Heart right ventricle (tissue), 16 donors: Measurements from ENCODE around the gene KLF13. TPM values are rescaled to one million over a fixed set of nuclear protein-coding genes. Genes with fewer than 3 reads are reported as not detected.

Experiments used
- ATAC-seq, 8 donors: fragments of 200-7000 bp; cut with Tn5 transposase; one replicate each; pipeline ENCODE4 v1.9.1; 2020; ENCODE audit warnings: mild to moderate bottlenecking in 8 of 8, moderate library complexity in 8 of 8, moderate number of reproducible peaks in 1 of 8
- DNase-seq, 2 donors: peaks; one replicate each; pipeline ENCODE4 v3.0.0-alpha.2; 2020
- H3K27ac ChIP-seq, 10 donors: fragments of 200-600 bp; sonication (generic) in 2 of 10; one replicate each; pipeline versions ENCODE4 v1.5.0 to v1.8.0; 2020 to 2022; ENCODE audit warnings: mild to moderate bottlenecking in 3 of 10
- H3K27me3 ChIP-seq, 7 donors: fragments of 200-600 bp; one replicate each; pipeline ENCODE4 v1.8.0; 2021 to 2022; ENCODE audit warnings: mild to moderate bottlenecking in 2 of 7
- H3K36me3 ChIP-seq, 9 donors: fragments of 200-600 bp; sonication (generic) in 1 of 9; one replicate each; pipeline versions ENCODE4 v1.5.0 to v1.8.0; 2020 to 2022; ENCODE audit warnings: mild to moderate bottlenecking in 2 of 9
- H3K4me1 ChIP-seq, 9 donors: fragments of 200-600 bp; sonication (generic) in 1 of 9; one replicate each; pipeline versions ENCODE4 v1.5.0 to v1.8.0; 2020 to 2022; ENCODE audit warnings: mild to moderate bottlenecking in 4 of 9
- H3K4me3 ChIP-seq, 10 donors: fragments of 200-600 bp; sonication (generic) in 2 of 10; one replicate each; pipeline versions ENCODE4 v1.5.0 to v1.8.0; 2020 to 2022; ENCODE audit warnings: mild to moderate bottlenecking in 7 of 10, moderate library complexity in 2 of 10
- H3K9me3 ChIP-seq, 11 donors: fragments of 200-600 bp in 10 of 11; sonication (generic) in 2 of 11; one replicate each; pipeline versions ENCODE4 v1.5.0 to v1.8.0; 2013 to 2022; ENCODE audit warnings: mild to moderate bottlenecking in 2 of 11, control low read depth in 1 of 11, moderate library complexity in 1 of 11
- WGBS, 2 donors: extraction: QIAGEN DNeasy Blood & Tissue Kit; methylation state at CpG; one replicate each; pipeline ENCODE4 v1.1.7; 2013; ENCODE audit warnings: inconsistent platforms in 1 of 2; 5-methylcytosine and 5-hydroxymethylcytosine counted together
- intact Hi-C, 10 donors: fragments of 100-400 bp; cut with DNase I; formaldehyde crosslinking; loops; one replicate each; pipeline versions ENCODE4 v1.11.1 to v1.14.2; 2022
- polyA plus RNA-seq, 2 donors: library from polyadenylated mRNA; stranded (reverse); fragments of 200-250 nt; gene quantifications; one replicate each; pipeline ENCODE4 v1.2.3, GENCODE V29; 2013
- total RNA-seq, 10 donors: library from RNA; stranded (reverse); fragmentation: NEBNext Ultra II Directional in 3 of 10; extraction: Animal tissue kit (Norgen Biotek cat#: 25700) in 3 of 10; gene quantifications; one replicate each; pipeline versions ENCODE4 v1.2.1 to v1.2.4, GENCODE V29; 2021 to 2023
- TF ChIP-seq, protein P1 (sequence below), 9 donors: fragments of 200-600 bp; sonication (generic) in 2 of 9; IDR thresholded peaks; one replicate each; pipeline versions ENCODE4 v1.5.0 to v1.8.0; 2021 to 2022; ENCODE audit warnings: antibody characterized with exemption in 9 of 9, mild to moderate bottlenecking in 5 of 9, moderate library complexity in 1 of 9
- donor health status: Arrhythmogenic right ventricular cardiomyopathy.
- donor health status: ischemic (EF 13 %, LVEDD 7.1; RV severe dilation, severe dysfunction).
- donor health status: healthy with polysubstance abuse.
- donor health status: DM: no; HTN: yes; CAD: no.
- donor health status: DM: no; HTN: no; CAD: no.
- donor health status: ischemic (EF 25% LVEDD 6.9; RV normal size, moderate dysfunction).
- donor health status: ischemic (EF 25% LVEDD 5.7; RV mildly dilated, moderate dysfunction).
- donor health status: healthy.
- donor health status: DM: yes; HTN: yes; CAD: no.
- donor health status: Ischemic cardiomyopathy.
- donor health status: ischemic (EF 35%, LVEDD 5.7; RV mildly dilated, moderate dysfunction).
- donor health status: nonischemic (EF 11% LVEDD 7.7; RV severe dilation, severe dysfunction).
- donor health status: DM: yes; HTN: yes; CAD: no.
- donor health status: PGD.
- donor health status: ischemic (EF 29% LVEDD 5.4; RV normal size, mild dysfunction).
- donor health status: nonischemic (EF 23%, LVEDD 6.1; RV moderate dilation, normal function).

KLF13 gene
- total and polyA plus RNA-seq, 12 donors = 28.4 to 101 (median 45.0) TPM

DNA sequence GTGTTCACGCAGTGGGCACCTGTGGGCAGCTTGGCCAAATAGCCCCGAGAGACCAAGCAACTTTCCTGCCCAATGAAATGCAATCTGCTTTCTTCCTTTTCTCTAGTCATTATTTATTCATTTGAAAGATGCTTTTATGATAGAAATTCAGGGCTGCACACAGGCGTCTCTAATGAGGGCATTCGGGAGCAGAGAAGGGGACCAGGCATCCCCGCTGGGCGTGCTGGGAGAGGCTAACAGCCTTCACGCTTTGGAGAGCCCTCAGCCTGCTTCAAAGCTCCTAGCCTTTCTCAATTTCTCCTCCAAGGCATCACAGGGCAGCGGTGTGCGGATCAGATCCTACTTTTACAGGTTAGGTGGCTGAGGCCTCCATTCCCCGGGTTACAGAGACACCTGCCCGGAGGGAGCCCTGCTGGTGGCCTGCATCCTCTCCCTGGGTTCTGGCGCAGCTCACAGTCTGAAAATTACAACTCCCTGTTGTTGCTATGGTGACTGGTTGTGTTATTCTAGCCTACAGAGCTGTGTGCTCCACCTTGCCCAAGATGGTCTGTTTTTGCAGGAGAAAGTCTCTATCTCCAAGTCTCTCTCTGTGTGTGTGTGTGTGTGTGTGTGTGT, 21.8 kb upstream of the KLF13 start:
- H3K27me3 ChIP-seq = peaks cover 0 to 6% (median 0%) of the 10 kb centered on the region in 7 donors
- no peak overlapping the region for H3K27ac ChIP-seq
- intact Hi-C loops = loop anchor here in 5 of 10 donors (5.0 to 10.0 kb wide), 4 partner anchors 63 to 88 kb away; no protein-coding TSS in a partner anchor
- no peaks in the 10 kb centered on the region for H3K36me3 ChIP-seq
- H3K4me1 ChIP-seq = peaks cover 0 to 80% (median 62%) of the 10 kb centered on the region in 9 donors
- 94 to 96% methylated on average over 12 of the region's 12 CpGs for WGBS, 2 donors
- no peaks in the 10 kb centered on the region for H3K9me3 ChIP-seq
- no peak overlapping the region for H3K4me3 ChIP-seq
- no peak for ATAC-seq
- TF ChIP-seq, protein P1, sequence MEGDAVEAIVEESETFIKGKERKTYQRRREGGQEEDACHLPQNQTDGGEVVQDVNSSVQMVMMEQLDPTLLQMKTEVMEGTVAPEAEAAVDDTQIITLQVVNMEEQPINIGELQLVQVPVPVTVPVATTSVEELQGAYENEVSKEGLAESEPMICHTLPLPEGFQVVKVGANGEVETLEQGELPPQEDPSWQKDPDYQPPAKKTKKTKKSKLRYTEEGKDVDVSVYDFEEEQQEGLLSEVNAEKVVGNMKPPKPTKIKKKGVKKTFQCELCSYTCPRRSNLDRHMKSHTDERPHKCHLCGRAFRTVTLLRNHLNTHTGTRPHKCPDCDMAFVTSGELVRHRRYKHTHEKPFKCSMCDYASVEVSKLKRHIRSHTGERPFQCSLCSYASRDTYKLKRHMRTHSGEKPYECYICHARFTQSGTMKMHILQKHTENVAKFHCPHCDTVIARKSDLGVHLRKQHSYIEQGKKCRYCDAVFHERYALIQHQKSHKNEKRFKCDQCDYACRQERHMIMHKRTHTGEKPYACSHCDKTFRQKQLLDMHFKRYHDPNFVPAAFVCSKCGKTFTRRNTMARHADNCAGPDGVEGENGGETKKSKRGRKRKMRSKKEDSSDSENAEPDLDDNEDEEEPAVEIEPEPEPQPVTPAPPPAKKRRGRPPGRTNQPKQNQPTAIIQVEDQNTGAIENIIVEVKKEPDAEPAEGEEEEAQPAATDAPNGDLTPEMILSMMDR (IDR thresholded peaks at IDR 0.05) = no peak
- no peak for DNase-seq

DNA sequence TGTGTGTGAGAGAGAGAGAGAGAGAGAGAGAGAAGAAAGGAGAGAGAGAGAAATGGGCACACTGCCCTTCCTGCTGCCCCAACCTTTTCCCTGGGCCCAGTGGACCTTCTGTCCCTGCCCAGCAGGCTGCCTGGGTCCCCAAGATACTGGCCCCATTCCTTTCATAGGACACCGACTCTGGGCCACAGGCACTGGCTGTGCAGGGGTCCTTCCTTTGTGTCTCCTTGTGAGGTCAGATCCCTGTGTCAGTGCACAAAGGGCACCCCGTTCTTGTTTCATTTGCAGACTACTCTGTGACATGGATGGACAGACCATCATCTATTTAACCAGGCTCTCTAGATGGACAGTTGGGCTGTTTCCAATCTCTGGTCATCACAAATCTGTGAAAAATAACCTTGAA, 21.3 kb upstream of the KLF13 start:
- WGBS, 2 donors = 90 to 91% methylated on average over 2 of the region's 2 CpGs
- TF ChIP-seq, protein P1 (IDR thresholded peaks at IDR 0.05) = no peak
- Histone ChIP-seq H3K4me1 (peaks cover 0 to 76% (median 57%) of the 10 kb centered on the region in 9 donors), H3K36me3 (no peaks in the 10 kb centered on the region), H3K27me3 (peaks cover 0 to 6% (median 0%) of the 10 kb centered on the region in 7 donors), H3K4me3 (no peak overlapping the region), H3K27ac (peak overlapping the region in 5 of 10 donors; percentile 68 to 86 (median 77)), H3K9me3 (no peaks in the 10 kb centered on the region)
- ATAC-seq = no peak
- no peak for DNase-seq
- intact Hi-C loops = loop anchor here in 2 of 10 donors (10.0 kb wide), 1 partner anchor 71 kb away; no protein-coding TSS in a partner anchor

DNA sequence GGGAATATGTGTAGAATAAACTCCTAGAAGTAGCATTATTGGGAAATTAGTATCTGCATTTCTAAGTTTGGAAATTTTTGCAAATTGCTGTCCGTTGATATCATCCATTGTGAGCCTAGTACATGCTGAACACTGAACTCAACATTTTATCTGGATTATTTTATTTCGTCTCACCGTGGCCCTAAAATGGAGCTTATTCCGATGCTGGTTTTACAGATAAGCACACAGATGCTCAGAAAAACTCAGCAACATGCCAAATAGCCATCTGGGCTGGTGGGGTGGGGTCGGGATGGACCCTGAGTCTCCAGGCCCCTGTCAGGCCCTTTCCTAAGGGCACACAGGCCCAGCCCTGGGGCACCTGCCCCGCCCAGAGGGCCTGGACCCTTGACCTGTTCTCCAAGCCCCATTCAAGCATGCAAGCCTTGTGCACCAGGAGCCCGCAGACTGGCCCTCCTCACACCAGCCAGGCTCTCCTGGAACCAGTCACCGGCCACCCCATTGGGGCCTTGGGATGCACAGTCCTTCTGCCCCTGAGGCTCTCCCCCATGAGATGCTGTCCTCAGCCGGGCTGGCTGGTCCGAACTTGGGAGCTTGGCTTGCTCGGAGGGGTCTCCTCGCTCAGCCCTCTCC, 20.7 kb upstream of the KLF13 start:
- H3K9me3 ChIP-seq = no peaks in the 10 kb centered on the region
- WGBS, 2 donors = 86 to 88% methylated on average over 12 of the region's 12 CpGs
- H3K27me3 ChIP-seq = peaks cover 0 to 6% (median 0%) of the 10 kb centered on the region in 7 donors
- H3K4me1 ChIP-seq = peaks cover 0 to 71% (median 52%) of the 10 kb centered on the region in 9 donors
- peak in 3 of 8 donors; percentile 6 to 10 (median 8) for ATAC-seq
- H3K27ac ChIP-seq = peak overlapping the region in 7 of 10 donors; percentile 68 to 86 (median 75)
- peak in 1 of 2 donors; percentile 2 for DNase-seq
- intact Hi-C loops = loop anchor here in 3 of 10 donors (2.0 to 10.0 kb wide), 2 partner anchors 71 to 89 kb away; no protein-coding TSS in a partner anchor
- no peak overlapping the region for H3K4me3 ChIP-seq
- no peaks in the 10 kb centered on the region for H3K36me3 ChIP-seq
- TF ChIP-seq, protein P1 (IDR thresholded peaks at IDR 0.05) = no peak

DNA sequence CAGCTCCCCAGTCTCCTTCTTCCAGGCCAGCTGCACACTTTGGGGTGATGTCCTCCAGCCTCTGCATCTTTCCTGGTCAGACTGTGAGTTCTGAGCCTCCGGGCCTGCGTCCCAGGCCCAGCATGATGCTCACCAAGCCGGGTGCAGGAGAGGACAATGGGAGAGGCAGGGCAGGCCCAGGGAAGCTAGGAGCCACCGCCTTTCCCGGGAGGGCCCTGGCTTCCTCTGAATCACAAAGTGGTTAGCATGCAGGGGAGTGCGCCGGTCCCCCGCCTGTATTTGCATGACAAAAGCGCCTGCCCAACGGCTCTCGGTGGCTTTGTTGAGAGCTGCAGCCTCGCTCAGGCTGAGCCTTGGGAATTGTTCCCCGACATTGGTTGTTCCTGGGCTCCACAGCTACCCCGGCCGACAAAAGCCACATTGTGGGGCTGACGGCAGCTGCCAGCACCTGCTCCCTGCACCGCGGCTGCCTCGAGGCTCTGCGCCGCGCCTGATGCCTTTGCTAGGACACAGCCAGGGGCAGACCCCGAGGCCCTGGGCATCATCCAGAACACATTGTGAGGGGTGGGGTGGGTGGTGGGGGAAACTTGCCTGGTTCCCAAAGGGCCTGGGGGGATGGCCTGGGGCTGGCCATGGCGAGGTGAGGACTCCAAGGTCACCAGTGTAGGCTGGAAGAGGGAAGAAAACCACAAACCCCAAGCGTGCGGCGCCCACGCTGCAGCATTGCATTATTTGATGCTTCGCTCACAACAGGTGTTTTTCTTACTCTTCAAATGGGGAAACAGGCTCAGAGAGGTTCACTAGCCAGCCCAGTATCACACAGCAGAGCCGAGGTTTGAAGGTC, 20.0 kb upstream of the KLF13 start:
- ATAC-seq (peak; percentile 78 to 93 (median 87)), DNase-seq (peak; percentile 69 to 75)
- peak overlapping the region in 1 of 10 donors; percentile 13 for H3K4me3 ChIP-seq
- H3K4me1 ChIP-seq = peaks cover 0 to 63% (median 44%) of the 10 kb centered on the region in 9 donors
- TF ChIP-seq, protein P1 (IDR thresholded peaks at IDR 0.05) = no peak
- no peaks in the 10 kb centered on the region for H3K36me3 ChIP-seq
- H3K9me3 ChIP-seq = no peaks in the 10 kb centered on the region
- WGBS, 2 donors = 57 to 60% methylated on average over 30 of the region's 30 CpGs
- H3K27me3 ChIP-seq = peaks cover 0 to 6% (median 0%) of the 10 kb centered on the region in 7 donors
- intact Hi-C loops = loop anchor here in 3 of 10 donors (2.0 to 10.0 kb wide), 2 partner anchors 72 to 90 kb away; no protein-coding TSS in a partner anchor
- peak overlapping the region in 8 of 10 donors; percentile 20 to 86 (median 74) for H3K27ac ChIP-seq
